Prostate gland (tissue), 2 donors: ENCODE measurements around the gene MEAK7.

Experiments used
- CTCF ChIP-seq, 4 experiments: fragments of 200-600 bp in 2 of 4; fragments of 450-650 bp in 2 of 4; sonication (generic) in 2 of 4; IDR thresholded peaks; 1 replicate in 3 of 4; 2 replicates in 1 of 4; pipeline ENCODE4 v1.5.1; 2016 to 2019; ENCODE audit warnings: antibody characterized with exemption in 4 of 4, mild to moderate bottlenecking in 2 of 4, moderate library complexity in 2 of 4
- POLR2A ChIP-seq: fragments of 450-650 bp; IDR thresholded peaks from one replicate; pipeline ENCODE4 v1.6.1; 2016; ENCODE audit warnings: antibody characterized with exemption, mild to moderate bottlenecking
- POLR2AphosphoS5 ChIP-seq: sonication (generic); formaldehyde crosslinking; IDR thresholded peaks from one replicate; pipeline ENCODE4 v1.6.1; 2017; ENCODE audit warnings: antibody characterized with exemption

GRCh38 chr16:84532855-84533486 is 28.5 kb upstream of the MEAK7 start:
- TF ChIP-seq CTCF (IDR thresholded peaks at IDR 0.05): no peak
- no peak for TF ChIP-seq POLR2AphosphoS5
- TF ChIP-seq POLR2A: no peak
